GM06990 (cell line): ENCODE results near the gene HEATR3.

Experiments
- DNase-seq: peaks from one replicate; pipeline ENCODE4 v3.0.0-alpha.2; 2011; ENCODE audit not compliant: insufficient read length; ENCODE audit errors: extremely low read depth
- H3K27me3 ChIP-seq: replicated peaks from 2 replicates; pipeline ENCODE4 v1.6.0; 2011; ENCODE audit warnings: low read length; ENCODE audit not compliant: control insufficient read depth, insufficient read depth
- H3K36me3 ChIP-seq: 2 replicates; pipeline ENCODE4 v1.5.1; 2011; ENCODE audit warnings: low read length; ENCODE audit not compliant: control insufficient read depth, insufficient read depth
- H3K4me3 ChIP-seq: replicated peaks from 2 replicates; pipeline ENCODE4 v1.5.1; 2011; ENCODE audit warnings: low read depth, mild to moderate bottlenecking, control low read depth, low read length
- CTCF ChIP-seq: IDR thresholded peaks from 2 replicates; pipeline ENCODE4 v1.5.1; 2011; ENCODE audit warnings: low read length, control low read depth, mild to moderate bottlenecking, inconsistent platforms; ENCODE audit not compliant: insufficient read depth, poor library complexity, severe bottlenecking

The HEATR3 gene

GRCh38 chr16:50102051-50102746, 36.4 kb downstream of the HEATR3 start:
- no peaks in the 10 kb centered on the region for H3K27me3 ChIP-seq
- peaks cover 10% of the 10 kb centered on the region for H3K36me3 ChIP-seq
- H3K4me3 ChIP-seq = no peak overlapping the region
- no peak for TF ChIP-seq CTCF
- peak; percentile 9 for DNase-seq

DNA sequence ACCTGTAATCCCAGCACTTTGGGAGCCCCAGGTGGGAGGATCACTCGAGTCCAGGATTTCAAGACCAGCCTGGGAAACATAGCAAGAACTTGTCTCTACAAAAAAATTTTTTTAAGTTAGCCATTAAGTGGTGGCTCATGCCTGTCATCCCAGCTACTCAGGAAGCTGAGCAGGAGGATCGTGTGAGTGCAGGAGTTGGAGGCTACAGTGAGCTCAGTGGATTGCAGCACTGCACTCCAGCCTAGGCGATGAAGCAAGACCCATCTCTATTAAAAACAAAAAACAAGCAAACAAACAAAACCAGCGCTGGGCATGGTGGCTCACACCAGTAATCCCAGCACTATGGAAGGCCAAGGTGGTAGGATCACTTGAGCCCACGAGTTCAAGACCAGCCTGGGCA, 38.0 kb downstream of the HEATR3 start:
- no peaks in the 10 kb centered on the region for H3K27me3 ChIP-seq
- no peak overlapping the region for H3K4me3 ChIP-seq
- peaks cover 10% of the 10 kb centered on the region for H3K36me3 ChIP-seq
- DNase-seq = no peak
- TF ChIP-seq CTCF = no peak

- TF ChIP-seq CTCF = no peak
- no peak for DNase-seq
Measured at GRCh38 chr16:50114357-50115129, 48.8 kb downstream of the HEATR3 start.

DNA sequence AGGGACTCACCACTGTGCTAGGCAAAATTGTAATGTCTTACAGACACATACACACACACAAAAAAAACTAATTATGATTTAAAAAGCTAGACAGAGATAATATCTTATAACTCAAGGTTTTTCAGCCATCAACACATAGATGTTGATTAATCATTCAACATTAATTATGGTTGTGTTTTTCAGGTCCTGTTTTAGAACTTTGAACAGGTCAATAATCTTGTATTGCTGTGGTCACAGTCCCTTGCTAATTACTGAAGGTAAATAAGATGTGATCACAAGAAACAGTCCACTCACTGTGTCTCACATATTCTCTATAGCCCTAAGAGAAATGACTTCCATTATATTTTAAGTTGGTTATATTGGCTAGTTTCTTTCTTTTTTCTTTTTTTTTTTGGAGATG, 54.9 kb downstream of the HEATR3 start:
- TF ChIP-seq CTCF = no peak

More at GRCh38 chr16:50114357-50115129, 48.8 kb downstream of the HEATR3 start:
- Histone ChIP-seq H3K27me3 (no peaks in the 10 kb centered on the region), H3K4me3 (no peak overlapping the region), H3K36me3 (no peaks in the 10 kb centered on the region)

GRCh38 chr16:50121278-50121677, 55.5 kb downstream of the HEATR3 start:
- peak; percentile 59 for DNase-seq

More for the DNA sequence above, 54.9 kb downstream of the HEATR3 start:
- Histone ChIP-seq H3K27me3 (no peaks in the 10 kb centered on the region), H3K4me3 (no peak overlapping the region), H3K36me3 (no peaks in the 10 kb centered on the region)
- no peak for DNase-seq

More at GRCh38 chr16:50121278-50121677, 55.5 kb downstream of the HEATR3 start:
- Histone ChIP-seq H3K36me3 (no peaks in the 10 kb centered on the region), H3K27me3 (no peaks in the 10 kb centered on the region), H3K4me3 (no peak overlapping the region)
- no peak for TF ChIP-seq CTCF
